HEK293 (cell line): ENCODE data around the gene PTPRO.

ENCODE experiments used
- ZBTB21 ChIP-seq: fragments of 450-650 bp; formaldehyde crosslinking; IDR thresholded peaks from 2 replicates; pipeline ENCODE4 v1.5.1; 2017; ENCODE audit warnings: missing biosample characterization, missing genetic modification characterization
- ZFHX2 ChIP-seq: fragments of 450-650 bp; formaldehyde crosslinking; conservative IDR thresholded peaks from 2 replicates; pipeline ENCODE4 v1.5.1; 2016; ENCODE audit warnings: missing biosample characterization, missing genetic modification characterization
- TF ChIP-seq, protein P1 (sequence below): fragments of 450-650 bp; formaldehyde crosslinking; optimal IDR thresholded peaks from 2 replicates; pipeline ENCODE3; 2016; ENCODE audit warnings: missing biosample characterization, mild to moderate bottlenecking, missing genetic modification characterization
- TF ChIP-seq, protein P2 (sequence below): fragments of 450-650 bp; formaldehyde crosslinking; IDR thresholded peaks from 2 replicates; pipeline ENCODE4 v1.5.1; 2016; ENCODE audit warnings: missing biosample characterization, missing genetic modification characterization

DNA sequence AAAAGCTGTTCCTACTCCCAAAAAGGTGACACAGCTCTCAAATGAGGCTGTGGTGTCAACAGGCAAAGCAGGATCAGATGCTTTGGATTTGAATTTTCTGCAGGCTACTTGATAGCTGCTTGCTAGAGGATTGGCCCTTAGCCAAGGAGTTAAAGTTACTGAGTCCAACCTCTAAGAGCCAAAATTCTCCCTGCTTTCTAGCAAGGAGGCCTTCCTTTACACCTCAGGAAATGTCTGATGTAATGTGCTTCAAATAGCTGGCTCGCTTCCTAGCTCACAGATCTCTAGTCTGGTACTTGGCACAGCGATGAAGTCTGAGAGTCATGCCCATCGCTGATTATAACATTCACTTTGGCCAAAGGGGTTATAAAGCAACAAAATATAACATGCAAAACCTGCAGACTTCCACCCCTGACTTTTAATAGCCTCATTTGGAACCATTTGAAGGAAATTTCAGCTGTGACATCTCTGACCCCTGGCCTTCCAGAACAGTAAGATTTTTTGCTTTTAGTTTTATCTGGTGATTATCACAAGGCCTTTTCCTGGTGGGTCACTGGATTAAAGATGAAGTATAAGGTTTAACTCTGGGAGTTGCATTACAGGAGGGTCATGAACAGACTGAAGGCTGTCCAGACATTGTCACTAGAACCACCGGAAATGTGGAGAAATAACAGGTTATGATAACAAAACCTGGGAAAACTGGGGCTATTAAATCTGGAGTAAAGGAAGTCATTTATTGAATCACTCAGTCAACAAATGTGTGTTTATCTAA is 277.1 kb downstream of the PTPRO start:
- TF ChIP-seq, protein P1, sequence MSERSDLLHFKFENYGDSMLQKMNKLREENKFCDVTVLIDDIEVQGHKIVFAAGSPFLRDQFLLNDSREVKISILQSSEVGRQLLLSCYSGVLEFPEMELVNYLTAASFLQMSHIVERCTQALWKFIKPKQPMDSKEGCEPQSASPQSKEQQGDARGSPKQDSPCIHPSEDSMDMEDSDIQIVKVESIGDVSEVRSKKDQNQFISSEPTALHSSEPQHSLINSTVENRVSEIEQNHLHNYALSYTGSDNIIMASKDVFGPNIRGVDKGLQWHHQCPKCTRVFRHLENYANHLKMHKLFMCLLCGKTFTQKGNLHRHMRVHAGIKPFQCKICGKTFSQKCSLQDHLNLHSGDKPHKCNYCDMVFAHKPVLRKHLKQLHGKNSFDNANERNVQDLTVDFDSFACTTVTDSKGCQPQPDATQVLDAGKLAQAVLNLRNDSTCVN (tag by site-specific recombination): no peak
- TF ChIP-seq, protein P2, sequence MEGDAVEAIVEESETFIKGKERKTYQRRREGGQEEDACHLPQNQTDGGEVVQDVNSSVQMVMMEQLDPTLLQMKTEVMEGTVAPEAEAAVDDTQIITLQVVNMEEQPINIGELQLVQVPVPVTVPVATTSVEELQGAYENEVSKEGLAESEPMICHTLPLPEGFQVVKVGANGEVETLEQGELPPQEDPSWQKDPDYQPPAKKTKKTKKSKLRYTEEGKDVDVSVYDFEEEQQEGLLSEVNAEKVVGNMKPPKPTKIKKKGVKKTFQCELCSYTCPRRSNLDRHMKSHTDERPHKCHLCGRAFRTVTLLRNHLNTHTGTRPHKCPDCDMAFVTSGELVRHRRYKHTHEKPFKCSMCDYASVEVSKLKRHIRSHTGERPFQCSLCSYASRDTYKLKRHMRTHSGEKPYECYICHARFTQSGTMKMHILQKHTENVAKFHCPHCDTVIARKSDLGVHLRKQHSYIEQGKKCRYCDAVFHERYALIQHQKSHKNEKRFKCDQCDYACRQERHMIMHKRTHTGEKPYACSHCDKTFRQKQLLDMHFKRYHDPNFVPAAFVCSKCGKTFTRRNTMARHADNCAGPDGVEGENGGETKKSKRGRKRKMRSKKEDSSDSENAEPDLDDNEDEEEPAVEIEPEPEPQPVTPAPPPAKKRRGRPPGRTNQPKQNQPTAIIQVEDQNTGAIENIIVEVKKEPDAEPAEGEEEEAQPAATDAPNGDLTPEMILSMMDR: no peak
- TF ChIP-seq ZBTB21 (tag by site-specific recombination): no peak
- no peak for TF ChIP-seq ZFHX2 (tag by site-specific recombination)
